ENCODE results near the gene ARPC2. TPM values are rescaled to one million over a fixed set of nuclear protein-coding genes. Genes with fewer than 3 reads are reported as not detected.
A peak's percentile ranks its signal among the peaks of the same experiment; 100 is the strongest.

ARPC2 gene
- total RNA-seq, 2 experiments from 2014 or later, result 448 to 452 TPM

GRCh38 chr2:218262631-218263586, 45.9 kb downstream of the ARPC2 start:
- Mint-ChIP-seq H3K36me3 (ENCODE audit: low read depth) (peaks cover 35% of the 10 kb centered on the region), H3K9me3 (no peaks in the 10 kb centered on the region), H3K27ac (no peak overlapping the region), H3K4me3 (no peak overlapping the region), H3K4me1 (ENCODE audit: low read depth) (peaks cover 15% of the 10 kb centered on the region), H3K27me3 (no peaks in the 10 kb centered on the region)
- no peak for TF ChIP-seq CTCF (IDR thresholded peaks at IDR 0.05)
- Histone ChIP-seq H3K4me3 (ENCODE audit: low read length) (no peak overlapping the region), H3K27ac (ENCODE audit: low read depth in 1 of 2, low read length in 2 of 2) (no peak overlapping the region), H3K9me3 (ENCODE audit: control insufficient read depth in 1 of 2, insufficient read depth in 1 of 2, low read length in 2 of 2) (no peaks in the 10 kb centered on the region), H3K27me3 (ENCODE audit: control insufficient read depth in 1 of 2, insufficient read depth in 2 of 2, low read length in 2 of 2) (no peaks in the 10 kb centered on the region), H3K4me1 (ENCODE audit: insufficient read depth, low read length) (peaks cover 38% of the 10 kb centered on the region), H3K36me3 (ENCODE audit: insufficient read depth, low read length) (peaks cover 49% of the 10 kb centered on the region)
- no peak for ATAC-seq (ENCODE audit: poor library complexity)
- intact Hi-C loops (cut with DNase I, micrococcal nuclease), result no loop called here
- ChIA-PET CTCF (no interaction called here), POLR2A (interaction anchor here (0.5 kb wide), 1 partner anchor 34 kb away, joined by 3 read pairs; no protein-coding TSS in a partner anchor)
- DNase-seq, result no peak

GRCh38 chr2:218263817-218264641, 47.0 kb downstream of the ARPC2 start:
- peaks cover 49% of the 10 kb centered on the region for H3K36me3 ChIP-seq (ENCODE audit: insufficient read depth, low read length)
- no peak for TF ChIP-seq CTCF (IDR thresholded peaks at IDR 0.05)
- peaks cover 40% of the 10 kb centered on the region for H3K4me1 ChIP-seq (ENCODE audit: insufficient read depth, low read length)
- CTCF ChIA-PET, result no interaction called here
- POLR2A ChIA-PET, result no interaction called here
- H3K27me3 Mint-ChIP-seq, result no peaks in the 10 kb centered on the region
- H3K27ac ChIP-seq (ENCODE audit: low read depth in 1 of 2, low read length in 2 of 2), result no peak overlapping the region
- H3K4me1 Mint-ChIP-seq (ENCODE audit: low read depth), result peaks cover 17% of the 10 kb centered on the region
- peaks cover 36% of the 10 kb centered on the region for H3K36me3 Mint-ChIP-seq (ENCODE audit: low read depth)
- no peak overlapping the region for H3K4me3 Mint-ChIP-seq
- H3K27ac Mint-ChIP-seq, result no peak overlapping the region
- H3K9me3 ChIP-seq (ENCODE audit: control insufficient read depth in 1 of 2, insufficient read depth in 1 of 2, low read length in 2 of 2), result no peaks in the 10 kb centered on the region
- no peaks in the 10 kb centered on the region for H3K27me3 ChIP-seq (ENCODE audit: control insufficient read depth in 1 of 2, insufficient read depth in 2 of 2, low read length in 2 of 2)
- H3K9me3 Mint-ChIP-seq, result no peaks in the 10 kb centered on the region
- H3K4me3 ChIP-seq (ENCODE audit: low read length), result no peak overlapping the region
- intact Hi-C loops (cut with DNase I, micrococcal nuclease), result no loop called here
- DNase-seq (peak in 1 of 14 experiments; percentile 29), ATAC-seq (ENCODE audit: poor library complexity) (no peak)

GRCh38 chr2:218264773-218265561, 48.0 kb downstream of the ARPC2 start:
- POLR2A ChIA-PET, result no interaction called here
- ATAC-seq (ENCODE audit: poor library complexity), result no peak
- Histone ChIP-seq H3K27me3 (ENCODE audit: control insufficient read depth in 1 of 2, insufficient read depth in 2 of 2, low read length in 2 of 2) (no peaks in the 10 kb centered on the region), H3K9me3 (ENCODE audit: control insufficient read depth in 1 of 2, insufficient read depth in 1 of 2, low read length in 2 of 2) (no peaks in the 10 kb centered on the region), H3K4me1 (ENCODE audit: insufficient read depth, low read length) (peaks cover 44% of the 10 kb centered on the region), H3K4me3 (ENCODE audit: low read length) (no peak overlapping the region), H3K36me3 (ENCODE audit: insufficient read depth, low read length) (peaks cover 49% of the 10 kb centered on the region), H3K27ac (ENCODE audit: low read depth in 1 of 2, low read length in 2 of 2) (no peak overlapping the region)
- DNase-seq, result no peak
- Mint-ChIP-seq H3K27me3 (no peaks in the 10 kb centered on the region), H3K27ac (no peak overlapping the region), H3K4me3 (no peak overlapping the region), H3K9me3 (no peaks in the 10 kb centered on the region), H3K4me1 (ENCODE audit: low read depth) (peaks cover 19% of the 10 kb centered on the region), H3K36me3 (ENCODE audit: low read depth) (peaks cover 45% of the 10 kb centered on the region)
- no peak for TF ChIP-seq CTCF (IDR thresholded peaks at IDR 0.05)
- CTCF ChIA-PET, result no interaction called here
- intact Hi-C loops (cut with DNase I, micrococcal nuclease), result no loop called here

Measured in CD4-positive, alpha-beta T cell (primary cell).